ENCODE measurements around the gene SPP2. TPM values are rescaled to one million over a fixed set of nuclear protein-coding genes. Genes with fewer than 3 reads are reported as not detected.

SPP2 gene
- total RNA-seq, 5 donors from 2014 or later (not counting 1 experiment from before 2014, with no cell fraction given) = not detected

DNA sequence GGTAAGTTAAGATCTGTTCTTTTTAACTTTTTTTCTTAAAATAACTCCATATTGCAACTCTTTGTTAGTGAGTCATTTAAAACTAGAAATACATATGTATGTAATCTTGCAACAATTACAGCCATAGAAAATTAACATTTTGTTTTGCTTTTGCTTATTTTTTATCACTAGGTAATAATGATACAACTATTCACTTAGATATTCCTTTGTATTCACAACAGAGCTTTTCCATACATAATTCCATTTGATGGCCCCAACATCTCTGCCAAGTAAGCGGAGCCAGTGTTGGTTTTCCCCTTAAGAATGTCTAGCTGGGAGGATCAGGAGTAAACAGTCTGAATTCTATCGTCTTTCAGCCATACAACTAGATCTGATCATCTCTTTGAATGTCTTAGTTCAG, 16.1 kb downstream of the SPP2 start:
- Mint-ChIP-seq H3K36me3 (no peaks in the 10 kb centered on the region), H3K4me1 (peaks cover 2 to 11% (median 5%) of the 10 kb centered on the region in 3 donors), H3K9me3 (peaks cover 3 to 6% (median 3%) of the 10 kb centered on the region in 3 donors), H3K27ac (no peak overlapping the region), H3K4me3 (no peak overlapping the region), H3K27me3 (no peaks in the 10 kb centered on the region)
- H3K27ac ChIP-seq (ENCODE audit: low read length) = no peak overlapping the region
- no peak overlapping the region for H3K4me3 ChIP-seq (ENCODE audit: control insufficient read depth in 1 of 2, extremely low read depth in 1 of 2, low read length in 1 of 2)
- CTCF ChIA-PET = no interaction called here
- no peak for ATAC-seq (replicated peaks in 1 of 4)
- no peaks in the 10 kb centered on the region for H3K9me3 ChIP-seq
- no peaks in the 10 kb centered on the region for H3K36me3 ChIP-seq (ENCODE audit: control insufficient read depth in 2 of 2, extremely low read depth in 1 of 2, insufficient read depth in 1 of 2, low read length in 1 of 2)
- WGBS (ENCODE audit: insufficient coverage) = no CpG with 5 or more reads among the region's 2 CpGs
- DNase-seq = no peak
- POLR2A ChIA-PET = no interaction called here
- H3K4me1 ChIP-seq (ENCODE audit: control insufficient read depth in 1 of 2, extremely low read depth in 1 of 2, insufficient read depth in 2 of 2, low read length in 2 of 2) = peaks cover 0 to 13% of the 10 kb centered on the region in 2 experiments
- no peaks in the 10 kb centered on the region for H3K27me3 ChIP-seq (replicated peaks in 1 of 2; ENCODE audit: control insufficient read depth in 2 of 2, extremely low read depth in 1 of 2, insufficient read depth in 2 of 2, low read length in 1 of 2)

DNA sequence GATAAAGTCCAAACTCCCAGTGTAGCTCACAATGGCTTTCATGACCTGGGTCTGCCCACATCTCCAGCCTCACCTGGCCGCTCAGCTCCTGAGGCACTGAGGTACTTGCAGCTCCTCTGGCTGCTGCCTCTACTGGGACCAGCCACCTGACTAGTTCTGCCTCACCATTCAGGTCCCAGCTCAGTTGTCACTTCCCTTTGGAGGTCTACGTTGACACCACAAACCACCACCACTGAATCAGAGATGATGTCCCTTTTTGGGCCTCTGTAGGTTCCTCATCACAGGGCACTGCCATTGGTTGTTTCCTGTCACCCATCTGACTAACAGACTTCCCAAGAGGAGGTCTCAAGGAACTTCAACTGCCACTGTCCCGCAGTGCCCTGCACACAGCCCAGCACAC, 21.2 kb downstream of the SPP2 start:
- Histone ChIP-seq H3K27ac (ENCODE audit: low read length) (no peak overlapping the region), H3K27me3 (replicated peaks in 1 of 2; ENCODE audit: control insufficient read depth in 2 of 2, extremely low read depth in 1 of 2, insufficient read depth in 2 of 2, low read length in 1 of 2) (no peaks in the 10 kb centered on the region), H3K4me1 (ENCODE audit: control insufficient read depth in 1 of 2, extremely low read depth in 1 of 2, insufficient read depth in 2 of 2, low read length in 2 of 2) (peaks cover 0 to 22% of the 10 kb centered on the region in 2 experiments), H3K36me3 (ENCODE audit: control insufficient read depth in 2 of 2, extremely low read depth in 1 of 2, insufficient read depth in 1 of 2, low read length in 1 of 2) (no peaks in the 10 kb centered on the region), H3K9me3 (no peaks in the 10 kb centered on the region), H3K4me3 (ENCODE audit: control insufficient read depth in 1 of 2, extremely low read depth in 1 of 2, low read length in 1 of 2) (no peak overlapping the region)
- Mint-ChIP-seq H3K4me3 (no peak overlapping the region), H3K36me3 (no peaks in the 10 kb centered on the region), H3K27ac (peak overlapping the region in 1 of 2 donors; percentile 41), H3K4me1 (peaks cover 13 to 21% (median 20%) of the 10 kb centered on the region in 3 donors), H3K9me3 (peaks cover 3 to 6% (median 3%) of the 10 kb centered on the region in 3 donors), H3K27me3 (no peaks in the 10 kb centered on the region)
- ChIA-PET CTCF (no interaction called here), POLR2A (no interaction called here)
- DNase-seq (peak in 8 of 35 experiments; percentile 9 to 35 (median 17)), ATAC-seq (replicated peaks in 1 of 4) (peak in 2 of 4 experiments; percentile 30 to 55)
- 57% methylated on average over 2 of the region's 3 CpGs for WGBS (ENCODE audit: insufficient coverage)

DNA sequence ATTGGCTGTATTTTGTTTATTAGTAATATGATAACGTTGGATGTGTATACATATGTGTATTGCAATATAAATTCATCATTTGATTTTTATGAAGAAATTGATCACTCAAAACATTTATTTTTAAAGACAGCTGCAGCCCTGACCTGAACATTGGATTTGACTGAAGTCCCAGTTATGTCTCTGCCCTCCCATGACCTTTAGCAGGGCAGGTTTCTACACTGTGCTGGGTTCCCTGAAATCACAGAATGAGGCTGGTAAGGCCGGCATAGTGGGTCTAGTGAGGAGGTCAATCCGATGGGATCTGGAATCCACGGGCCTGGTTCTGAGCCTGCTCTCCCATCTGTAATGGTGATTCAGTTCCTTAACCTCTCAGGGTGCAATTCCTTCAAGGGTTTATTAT, 22.0 kb downstream of the SPP2 start:
- Histone ChIP-seq H3K4me1 (ENCODE audit: control insufficient read depth in 1 of 2, extremely low read depth in 1 of 2, insufficient read depth in 2 of 2, low read length in 2 of 2) (peaks cover 0 to 30% of the 10 kb centered on the region in 2 experiments), H3K27ac (ENCODE audit: low read length) (no peak overlapping the region), H3K36me3 (ENCODE audit: control insufficient read depth in 2 of 2, extremely low read depth in 1 of 2, insufficient read depth in 1 of 2, low read length in 1 of 2) (no peaks in the 10 kb centered on the region), H3K9me3 (no peaks in the 10 kb centered on the region), H3K27me3 (replicated peaks in 1 of 2; ENCODE audit: control insufficient read depth in 2 of 2, extremely low read depth in 1 of 2, insufficient read depth in 2 of 2, low read length in 1 of 2) (no peaks in the 10 kb centered on the region), H3K4me3 (ENCODE audit: control insufficient read depth in 1 of 2, extremely low read depth in 1 of 2, low read length in 1 of 2) (no peak overlapping the region)
- DNase-seq (no peak), ATAC-seq (replicated peaks in 1 of 4) (no peak)
- POLR2A ChIA-PET = interaction anchor here in 1 of 2 donors (0.5 to 0.6 kb wide), 2 partner anchors 10 to 212 kb away, joined by 3 to 5 read pairs; no protein-coding TSS in a partner anchor
- no peak overlapping the region for H3K27ac Mint-ChIP-seq
- no peaks in the 10 kb centered on the region for H3K27me3 Mint-ChIP-seq
- no peaks in the 10 kb centered on the region for H3K36me3 Mint-ChIP-seq
- H3K4me1 Mint-ChIP-seq = peaks cover 19 to 28% (median 27%) of the 10 kb centered on the region in 3 donors
- CTCF ChIA-PET = no interaction called here
- H3K4me3 Mint-ChIP-seq = no peak overlapping the region
- peaks cover 3 to 6% (median 3%) of the 10 kb centered on the region in 3 donors for H3K9me3 Mint-ChIP-seq
- WGBS (ENCODE audit: insufficient coverage) = no CpG with 5 or more reads among the region's 4 CpGs

DNA sequence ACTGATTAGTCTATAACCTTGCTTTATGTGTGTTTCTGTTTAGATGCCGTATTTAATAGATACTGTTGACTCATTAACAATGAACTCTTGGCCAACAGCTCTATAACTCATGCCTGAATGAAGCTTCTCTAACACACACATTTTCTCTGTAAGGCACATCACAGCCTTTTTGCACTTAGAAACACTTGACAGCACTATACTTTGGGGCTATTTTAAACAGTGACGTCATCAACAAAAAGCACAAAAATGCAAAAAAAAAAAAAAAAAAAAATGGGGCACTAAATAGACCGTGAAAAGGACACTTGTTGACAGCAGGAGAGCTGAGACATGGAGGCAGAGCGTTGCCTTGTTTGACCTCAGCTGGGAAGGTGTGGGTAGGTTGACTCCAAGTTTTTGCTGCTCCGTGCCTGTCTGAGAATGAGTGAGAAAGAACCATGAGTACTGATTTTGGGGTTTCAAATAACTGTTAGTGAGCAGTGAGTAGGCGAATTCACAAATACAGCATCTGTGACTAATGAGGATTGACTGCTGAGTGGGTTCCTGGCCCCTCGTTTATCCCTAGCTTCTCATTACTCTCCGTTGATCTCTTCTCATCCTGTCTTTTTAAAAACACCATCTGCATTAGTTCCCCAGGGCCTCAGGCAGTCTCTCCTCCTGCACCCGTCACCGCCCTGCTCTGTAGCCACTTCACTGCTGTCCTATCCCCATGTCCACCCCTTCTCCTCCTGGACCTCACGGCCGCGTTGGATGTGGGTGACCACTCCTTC, 24.4 kb downstream of the SPP2 start:
- no peaks in the 10 kb centered on the region for H3K27me3 ChIP-seq (replicated peaks in 1 of 2; ENCODE audit: control insufficient read depth in 2 of 2, extremely low read depth in 1 of 2, insufficient read depth in 2 of 2, low read length in 1 of 2)
- no peaks in the 10 kb centered on the region for H3K36me3 Mint-ChIP-seq
- POLR2A ChIA-PET = no interaction called here

DNA sequence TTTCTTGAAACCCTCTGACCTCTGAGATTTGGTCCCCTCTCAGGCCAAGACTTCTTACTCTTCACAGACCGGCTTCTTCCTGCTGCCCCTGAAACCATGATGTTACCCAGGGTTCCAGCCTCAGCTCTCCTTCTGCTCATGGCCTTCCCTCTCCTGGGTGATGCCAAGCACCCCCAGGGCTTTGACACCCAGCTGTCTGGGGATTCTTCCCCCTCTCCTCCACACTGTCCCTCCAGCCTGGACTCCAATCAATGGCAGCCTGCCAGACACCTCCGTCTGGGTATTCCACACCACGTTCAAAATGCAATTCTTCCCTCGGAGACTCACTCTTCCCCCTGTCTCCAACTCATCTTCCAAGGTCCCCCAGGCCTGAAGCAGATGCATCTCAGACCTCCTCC, 25.0 kb downstream of the SPP2 start:
- ChIA-PET POLR2A (no interaction called here), CTCF (no interaction called here)
- Mint-ChIP-seq H3K36me3 (no peaks in the 10 kb centered on the region), H3K27me3 (no peaks in the 10 kb centered on the region), H3K9me3 (no peaks in the 10 kb centered on the region), H3K27ac (no peak overlapping the region), H3K4me3 (no peak overlapping the region), H3K4me1 (peaks cover 25 to 38% (median 29%) of the 10 kb centered on the region in 3 donors)
- DNase-seq (no peak), ATAC-seq (replicated peaks in 1 of 4) (no peak)
- no peaks in the 10 kb centered on the region for H3K9me3 ChIP-seq
- H3K27ac ChIP-seq (ENCODE audit: low read length) = no peak overlapping the region
- 93% methylated on average over 4 of the region's 4 CpGs for WGBS (ENCODE audit: insufficient coverage)
- no peak overlapping the region for H3K4me3 ChIP-seq (ENCODE audit: control insufficient read depth in 1 of 2, extremely low read depth in 1 of 2, low read length in 1 of 2)
- peaks cover 0 to 37% of the 10 kb centered on the region in 2 experiments for H3K4me1 ChIP-seq (ENCODE audit: control insufficient read depth in 1 of 2, extremely low read depth in 1 of 2, insufficient read depth in 2 of 2, low read length in 2 of 2)
- no peaks in the 10 kb centered on the region for H3K27me3 ChIP-seq (replicated peaks in 1 of 2; ENCODE audit: control insufficient read depth in 2 of 2, extremely low read depth in 1 of 2, insufficient read depth in 2 of 2, low read length in 1 of 2)
- H3K36me3 ChIP-seq (ENCODE audit: control insufficient read depth in 2 of 2, extremely low read depth in 1 of 2, insufficient read depth in 1 of 2, low read length in 1 of 2) = no peaks in the 10 kb centered on the region

More for the DNA sequence above, 24.4 kb downstream of the SPP2 start:
- H3K4me3 Mint-ChIP-seq = no peak overlapping the region
- DNase-seq (no peak), ATAC-seq (replicated peaks in 1 of 4) (no peak)
- CTCF ChIA-PET = interaction anchor here in 1 of 2 donors (0.7 kb wide), 1 partner anchor 63 kb away, joined by 6 read pairs; no protein-coding TSS in a partner anchor
- Histone ChIP-seq H3K4me1 (ENCODE audit: control insufficient read depth in 1 of 2, extremely low read depth in 1 of 2, insufficient read depth in 2 of 2, low read length in 2 of 2) (peaks cover 0 to 37% of the 10 kb centered on the region in 2 experiments), H3K36me3 (ENCODE audit: control insufficient read depth in 2 of 2, extremely low read depth in 1 of 2, insufficient read depth in 1 of 2, low read length in 1 of 2) (no peaks in the 10 kb centered on the region), H3K27ac (ENCODE audit: low read length) (no peak overlapping the region), H3K4me3 (ENCODE audit: control insufficient read depth in 1 of 2, extremely low read depth in 1 of 2, low read length in 1 of 2) (no peak overlapping the region), H3K9me3 (no peaks in the 10 kb centered on the region)
- H3K27me3 Mint-ChIP-seq = no peaks in the 10 kb centered on the region
- H3K27ac Mint-ChIP-seq = peak overlapping the region in 1 of 2 donors; percentile 66
- 90% methylated on average over 10 of the region's 13 CpGs for WGBS (ENCODE audit: insufficient coverage)
- H3K4me1 Mint-ChIP-seq = peaks cover 25 to 38% (median 29%) of the 10 kb centered on the region in 3 donors
- H3K9me3 Mint-ChIP-seq = no peaks in the 10 kb centered on the region

DNA sequence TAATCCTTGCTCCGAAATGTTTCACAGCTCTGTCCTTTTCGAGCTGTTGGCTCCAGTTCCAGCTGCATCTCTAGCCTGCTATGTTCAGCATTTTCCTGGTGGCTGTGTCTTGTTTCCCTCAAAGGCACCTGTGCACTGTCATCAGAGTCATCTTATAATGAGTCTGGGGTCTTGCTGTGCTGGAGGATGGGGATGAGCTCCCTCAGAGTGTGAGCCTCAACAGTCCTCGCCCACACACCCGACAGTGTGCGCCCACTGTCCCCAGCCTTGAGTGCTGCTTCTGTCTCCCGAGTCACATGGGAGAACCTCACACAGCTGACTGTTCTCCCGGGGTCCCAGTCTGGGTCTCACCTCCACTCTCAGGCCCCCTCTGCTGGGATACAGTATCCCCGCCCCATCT, 25.4 kb downstream of the SPP2 start:
- Histone ChIP-seq H3K4me3 (ENCODE audit: control insufficient read depth in 1 of 2, extremely low read depth in 1 of 2, low read length in 1 of 2) (no peak overlapping the region), H3K4me1 (ENCODE audit: control insufficient read depth in 1 of 2, extremely low read depth in 1 of 2, insufficient read depth in 2 of 2, low read length in 2 of 2) (peaks cover 0 to 37% of the 10 kb centered on the region in 2 experiments), H3K27me3 (replicated peaks in 1 of 2; ENCODE audit: control insufficient read depth in 2 of 2, extremely low read depth in 1 of 2, insufficient read depth in 2 of 2, low read length in 1 of 2) (no peaks in the 10 kb centered on the region), H3K27ac (ENCODE audit: low read length) (no peak overlapping the region), H3K36me3 (ENCODE audit: control insufficient read depth in 2 of 2, extremely low read depth in 1 of 2, insufficient read depth in 1 of 2, low read length in 1 of 2) (no peaks in the 10 kb centered on the region), H3K9me3 (no peaks in the 10 kb centered on the region)
- no peaks in the 10 kb centered on the region for H3K36me3 Mint-ChIP-seq
- no peak for ATAC-seq (replicated peaks in 1 of 4)
- no peak for DNase-seq
- POLR2A ChIA-PET = no interaction called here
- H3K27me3 Mint-ChIP-seq = no peaks in the 10 kb centered on the region
- no peak overlapping the region for H3K4me3 Mint-ChIP-seq
- CTCF ChIA-PET = no interaction called here
- H3K9me3 Mint-ChIP-seq = no peaks in the 10 kb centered on the region
- no peak overlapping the region for H3K27ac Mint-ChIP-seq
- peaks cover 25 to 38% (median 29%) of the 10 kb centered on the region in 3 donors for H3K4me1 Mint-ChIP-seq
- WGBS (ENCODE audit: insufficient coverage) = 86% methylated on average over 8 of the region's 8 CpGs
